ENCODE results near the gene NOX3.
"Not testable (repeated sequence)": the region's sequence is repeated elsewhere in the genome, so short reads cannot be mapped to it uniquely, and the experiment has no call there.

Gene NOX3

GRCh38 chr6:155362968-155363632, 92.5 kb downstream of the NOX3 start:
- DNase-seq: not testable (repeated sequence)

- DNase-seq: peak; percentile 14
These were observed 101.5 kb downstream of the NOX3 start for GRCh38 chr6:155354167-155354566.

GRCh38 chr6:155352811-155353210, 102.8 kb downstream of the NOX3 start:
- DNase-seq: no peak

- no peak for DNase-seq
These were observed 103.6 kb downstream of the NOX3 start for GRCh38 chr6:155352130-155352420.

DNA sequence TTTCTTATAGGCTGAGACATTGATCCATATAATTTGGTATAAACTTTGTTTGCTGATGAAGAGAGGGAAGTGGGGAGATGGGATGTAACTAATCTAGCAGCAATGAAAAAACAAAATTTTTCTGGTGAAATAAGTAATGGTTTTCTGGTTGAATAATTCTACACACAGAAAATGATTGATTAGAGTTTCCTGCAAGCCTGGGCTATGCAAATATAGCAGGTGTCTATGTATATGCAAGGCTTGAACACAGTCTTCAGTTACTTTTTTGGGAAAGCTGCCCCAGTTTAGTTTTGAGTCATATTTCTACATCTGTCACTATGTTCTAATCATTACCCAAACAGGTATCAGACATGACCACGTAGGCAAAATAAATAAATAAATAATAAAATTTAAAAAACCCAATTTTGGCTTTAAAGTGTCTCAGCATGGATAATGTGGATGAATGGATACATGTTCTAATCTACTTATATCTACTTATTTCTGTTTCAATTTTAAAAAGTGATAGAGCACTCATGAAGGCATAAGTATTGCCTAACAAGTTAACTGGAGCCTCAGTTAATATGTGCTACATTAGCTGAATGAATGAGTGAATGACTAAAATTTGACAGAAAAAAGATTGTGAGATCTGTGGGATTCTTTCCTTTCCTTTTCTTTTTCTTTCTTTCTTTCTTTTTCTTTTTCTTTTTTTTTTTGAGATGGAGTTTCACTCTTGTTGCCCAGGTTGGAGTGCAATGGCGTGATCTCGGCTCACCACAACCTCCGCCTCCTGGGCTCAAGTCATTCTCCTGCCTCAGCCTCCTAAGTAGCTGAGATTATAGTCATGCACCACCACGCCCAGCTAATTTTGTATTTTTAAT, 104.1 kb downstream of the NOX3 start:
- no peak for DNase-seq

DNA sequence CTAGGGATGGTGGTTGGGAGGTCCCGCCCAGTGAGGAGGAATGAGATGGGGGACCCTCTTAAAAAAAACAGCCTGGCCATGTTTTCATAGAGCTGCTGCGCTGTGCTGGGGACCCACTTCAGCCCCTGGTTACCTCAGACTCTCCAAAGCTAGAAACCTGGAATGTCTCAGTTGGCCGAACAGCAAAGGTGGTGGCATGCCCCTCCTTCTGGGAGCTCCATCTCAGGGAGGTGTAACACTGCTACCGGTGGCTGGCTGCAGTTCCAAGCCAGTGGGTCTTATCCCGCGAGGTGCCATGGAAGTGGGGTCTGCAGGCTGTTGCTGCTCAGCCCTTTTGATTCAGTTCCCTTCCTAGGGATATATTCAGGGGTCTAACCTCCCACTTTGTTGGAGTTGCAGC, 105.7 kb downstream of the NOX3 start:
- DNase-seq: no peak

DNA sequence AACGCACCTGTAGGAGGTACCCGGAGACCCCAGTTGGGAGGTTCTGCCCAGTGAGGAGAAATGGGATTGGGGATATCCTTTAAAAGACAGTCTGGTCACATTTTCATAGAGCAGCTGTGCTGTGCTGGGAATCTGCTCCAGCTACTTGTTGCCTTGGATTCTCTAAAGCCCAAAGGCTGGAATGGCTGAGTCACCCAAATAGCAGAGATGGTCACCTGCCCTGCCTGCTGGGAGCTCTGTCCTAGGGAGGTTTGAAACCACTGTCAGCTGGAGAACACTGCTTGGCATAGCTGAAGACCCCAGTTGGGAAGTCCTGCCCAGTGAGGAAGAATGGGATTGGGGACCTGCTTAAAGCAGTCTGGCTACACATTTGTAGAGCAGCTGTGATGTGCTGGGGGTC, 106.5 kb downstream of the NOX3 start:
- no peak for DNase-seq

DNA sequence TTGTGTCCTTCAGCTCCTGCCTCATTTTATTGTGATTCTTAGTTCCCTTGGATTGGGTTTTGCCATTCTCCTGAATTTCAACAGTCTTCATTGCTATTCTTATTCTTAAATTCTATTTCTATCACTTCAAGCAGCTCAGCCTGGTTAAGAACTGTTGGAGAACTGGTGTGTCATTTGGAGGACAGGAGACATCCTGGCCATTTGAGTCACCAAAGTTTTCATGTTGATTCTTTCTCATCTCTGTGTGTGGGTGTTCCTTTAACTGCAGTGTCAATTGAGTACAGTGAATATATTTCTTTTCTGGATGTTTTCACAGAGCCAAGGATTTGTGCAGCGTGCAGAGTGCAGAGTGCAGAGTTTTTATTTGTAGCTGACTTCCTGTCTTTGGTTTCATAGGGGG, 107.8 kb downstream of the NOX3 start:
- no peak for DNase-seq

GRCh38 chr6:155346957-155347356, 108.7 kb downstream of the NOX3 start:
- no peak for DNase-seq

Data from OCI-M1 (cell line).